GM13976 (cell line): ENCODE results near the gene TUBGCP6.
A peak's percentile ranks its signal among the peaks of the same experiment; 100 is the strongest.

ENCODE experiments used
- DNase-seq: peaks from one replicate; pipeline ENCODE4 v3.0.0; 2012; ENCODE audit warnings: low spot score
- CTCF ChIP-seq: IDR thresholded peaks from 2 replicates; pipeline ENCODE4 v1.5.1; 2012; ENCODE audit warnings: borderline replicate concordance, mild to moderate bottlenecking; ENCODE audit not compliant: insufficient read depth; ENCODE audit errors: extremely low read depth, missing control alignments, control extremely low read depth
- in situ Hi-C: fragments of 300-500 bp; cut with MboI; formaldehyde crosslinking; loops from one replicate; pipeline ENCODE4 v1.12.0; 2022; ENCODE audit warnings: low sequenced_read_pairs, mixed read lengths, inconsistent platforms; ENCODE audit not compliant: unreplicated experiment

TUBGCP6 gene

GRCh38 chr22:50204571-50204970 lies 40.3 kb downstream of the TUBGCP6 start:
- no peak for TF ChIP-seq CTCF
- in situ Hi-C loops = loop anchor here (10.0 kb wide), 1 partner anchor 50 kb away; no protein-coding TSS in a partner anchor

GRCh38 chr22:50203288-50203687 lies 41.5 kb downstream of the TUBGCP6 start:
- DNase-seq = no peak
- in situ Hi-C loops = loop anchor here (10.0 kb wide), 1 partner anchor 48 kb away; no protein-coding TSS in a partner anchor
- TF ChIP-seq CTCF = no peak

More at GRCh38 chr22:50204571-50204970, 40.3 kb downstream of the TUBGCP6 start:
- DNase-seq = no peak

- no peak for DNase-seq
- in situ Hi-C loops = loop anchor here (10.0 kb wide), 1 partner anchor 47 kb away; no protein-coding TSS in a partner anchor
- TF ChIP-seq CTCF = no peak
Measured at GRCh38 chr22:50202130-50202666, 42.6 kb downstream of the TUBGCP6 start.

GRCh38 chr22:50201191-50202129 lies 43.4 kb downstream of the TUBGCP6 start:
- DNase-seq = no peak
- TF ChIP-seq CTCF = no peak
- in situ Hi-C loops = loop anchor here (10.0 kb wide), 1 partner anchor 47 kb away; no protein-coding TSS in a partner anchor

- peak; percentile 99 for DNase-seq
- no peak for TF ChIP-seq CTCF
- in situ Hi-C loops = loop anchor here (10.0 kb wide), 1 partner anchor 46 kb away; no protein-coding TSS in a partner anchor
Measured at GRCh38 chr22:50200461-50201190, 44.2 kb downstream of the TUBGCP6 start, which contains the start of gene SELENOO. SELENOO (plus strand) TSS chr22:50201011; CDS start chr22:50201037, 26 bp downstream.
